Hepatocyte (in vitro differentiated cells): ENCODE results near the gene AP3S2.

Source experiments
- CTCF ChIP-seq: fragments of 200-600 bp; sonication (generic); IDR thresholded peaks from 2 replicates; pipeline ENCODE4 v1.5.1; 2016; ENCODE audit warnings: antibody characterized with exemption, mild to moderate bottlenecking; ENCODE audit not compliant: poor library complexity
- EZH2 ChIP-seq: fragments of 200-600 bp; sonication (generic); IDR thresholded peaks from 2 replicates; pipeline ENCODE4 v1.6.1; 2016; ENCODE audit warnings: antibody characterized with exemption, mild to moderate bottlenecking, borderline replicate concordance
- EZH2phosphoT487 ChIP-seq: fragments of 200-600 bp; sonication (generic); IDR thresholded peaks from one replicate; pipeline ENCODE4 v1.6.1; 2018; ENCODE audit warnings: antibody characterized with exemption, mild to moderate bottlenecking, low read depth, moderate library complexity; ENCODE audit not compliant: unreplicated experiment, severe bottlenecking

- no peak for TF ChIP-seq CTCF
- no peak for TF ChIP-seq EZH2
- TF ChIP-seq EZH2phosphoT487: no peak
Measured at GRCh38 chr15:89783861-89784685, 109.7 kb downstream of the AP3S2 start.
